Smooth muscle cell (in vitro differentiated cells): Measurements from ENCODE around the gene FAM174C. TPM values are rescaled to one million over a fixed set of nuclear protein-coding genes. Genes with fewer than 3 reads are reported as not detected.
A peak's percentile ranks its signal among the peaks of the same experiment; 100 is the strongest.
"Not testable (repeated sequence)": the region's sequence is repeated elsewhere in the genome, so short reads cannot be mapped to it uniquely, and the experiment has no call there.

Source experiments
- DNase-seq: peaks from one replicate; lab custom pipeline; 2025; ENCODE audit not compliant: unreplicated experiment; lab: John Stamatoyannopoulos, UW
- H2AFZ ChIP-seq: fragments of 200-600 bp; sonication (generic); 2 replicates; pipeline ENCODE4 v1.6.0; 2016; ENCODE audit warnings: antibody characterized with exemption, low read depth, mild to moderate bottlenecking
- H3F3A ChIP-seq: fragments of 200-600 bp; sonication (generic); 2 replicates; pipeline ENCODE4 v1.6.0; 2017; ENCODE audit warnings: antibody characterized with exemption, low read depth
- H3K27ac ChIP-seq: fragments of 200-600 bp; sonication (generic); 2 replicates; pipeline ENCODE4 v1.5.1; 2016; ENCODE audit warnings: low read depth, mild to moderate bottlenecking
- H3K27me3 ChIP-seq: fragments of 200-600 bp; sonication (generic); 2 replicates; pipeline ENCODE4 v1.6.1; 2016; ENCODE audit warnings: low read depth, mild to moderate bottlenecking
- H3K36me3 ChIP-seq: fragments of 200-600 bp; sonication (generic); 2 replicates; pipeline ENCODE4 v1.5.1; 2016; ENCODE audit warnings: low read depth
- H3K4me1 ChIP-seq: fragments of 200-600 bp; sonication (generic); 2 replicates; pipeline ENCODE4 v1.5.1; 2016; ENCODE audit warnings: low read depth
- H3K4me2 ChIP-seq: fragments of 200-600 bp; sonication (generic); 2 replicates; pipeline ENCODE4 v1.6.0; 2016; ENCODE audit warnings: mild to moderate bottlenecking
- H3K4me3 ChIP-seq: fragments of 200-600 bp; sonication (generic); 2 replicates; pipeline ENCODE4 v1.5.1; 2016; ENCODE audit warnings: mild to moderate bottlenecking
- H3K79me2 ChIP-seq: fragments of 200-600 bp; sonication (generic); 2 replicates; pipeline ENCODE4 v1.6.0; 2016; ENCODE audit warnings: low read depth, mild to moderate bottlenecking
- H3K9ac ChIP-seq: fragments of 200-600 bp; sonication (generic); 2 replicates; pipeline ENCODE4 v1.6.0; 2016; ENCODE audit warnings: low read depth
- H3K9me3 ChIP-seq: fragments of 200-600 bp; sonication (generic); replicated peaks from 2 replicates; pipeline ENCODE4 v1.5.1; 2016; ENCODE audit warnings: low read depth
- H4K20me1 ChIP-seq: fragments of 200-600 bp; sonication (generic); 2 replicates; pipeline ENCODE4 v1.6.0; 2016; ENCODE audit warnings: low read depth
- WGBS: methylation state at CpG from one replicate; pipeline ENCODE4 v1.1.7; 2016; ENCODE audit warnings: low lambda C conversion rate; 5-methylcytosine and 5-hydroxymethylcytosine counted together
- polyA plus RNA-seq: library from polyadenylated mRNA; unstranded; fragments of >200 nt; fragmentation: Nextera tagmentation; extraction: Ambion mirVana; gene quantifications from 2 replicates; pipeline ENCODE4 v1.2.1, GENCODE V29; 2016
- total RNA-seq: library from RNA; depleted of rRNA; stranded (reverse); fragments of >200 nt; gene quantifications from 2 replicates; pipeline ENCODE4 v1.2.3, GENCODE V29; 2014
- TF ChIP-seq, protein P1 (sequence below): fragments of 200-600 bp; sonication (generic); IDR thresholded peaks from 2 replicates; pipeline ENCODE4 v1.5.1; 2017; ENCODE audit warnings: borderline replicate concordance, mild to moderate bottlenecking, antibody characterized with exemption; ENCODE audit not compliant: insufficient read depth, poor library complexity, severe bottlenecking

The FAM174C gene
- total and polyA plus RNA-seq, 2 experiments from 2014 or later = 41.5 to 75.6 TPM

DNA sequence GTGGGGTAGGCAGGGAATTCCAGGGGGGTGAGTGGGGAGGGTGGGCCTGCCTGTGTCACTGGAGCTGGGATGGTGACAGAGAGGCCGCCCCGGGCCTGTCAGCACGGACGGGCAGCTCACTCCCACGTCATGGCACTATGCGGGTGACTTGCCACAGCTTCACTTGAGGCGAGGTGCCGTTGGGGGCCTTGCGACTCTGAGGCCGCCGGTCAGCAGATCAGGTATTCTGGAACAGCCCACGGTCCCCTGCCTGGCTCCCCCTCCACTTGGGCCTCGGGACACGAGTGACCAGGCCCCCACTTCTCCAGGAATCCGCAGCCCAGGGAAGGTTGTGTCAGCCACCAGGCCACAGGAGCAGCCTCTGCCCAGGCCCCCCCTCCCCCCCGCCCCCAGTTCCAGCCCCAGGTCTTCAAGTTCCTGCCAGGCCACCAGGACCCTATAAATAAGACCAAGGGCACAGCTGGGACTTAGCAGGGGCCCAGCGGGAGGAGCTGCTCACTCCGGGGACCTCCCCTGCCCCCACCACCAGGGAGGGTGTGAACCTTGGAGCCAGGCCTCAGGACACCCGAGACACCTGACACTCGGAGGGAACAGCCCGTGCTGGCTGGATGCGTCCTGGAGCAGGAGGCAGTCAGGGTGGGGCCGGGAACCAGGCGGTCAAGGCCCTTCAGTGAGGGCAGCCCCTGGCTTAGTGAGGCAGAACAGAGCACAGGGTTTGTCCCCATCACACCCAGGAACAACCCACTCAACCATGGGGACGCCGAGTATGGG is 29.7 kb upstream of the FAM174C start:
- H3K4me1 ChIP-seq = peaks cover 5% of the 10 kb centered on the region
- no peak overlapping the region for H2AFZ ChIP-seq
- H3K9ac ChIP-seq = no peak overlapping the region
- peaks cover 22% of the 10 kb centered on the region for H4K20me1 ChIP-seq
- DNase-seq = no peak
- H3K4me3 ChIP-seq = no peak overlapping the region
- H3F3A ChIP-seq = peaks cover 9% of the 10 kb centered on the region
- peak overlapping the region; percentile 24 for H3K27ac ChIP-seq
- 81% methylated on average over 16 of the region's 26 CpGs for WGBS
- peaks cover 27% of the 10 kb centered on the region for H3K79me2 ChIP-seq
- TF ChIP-seq, protein P1, sequence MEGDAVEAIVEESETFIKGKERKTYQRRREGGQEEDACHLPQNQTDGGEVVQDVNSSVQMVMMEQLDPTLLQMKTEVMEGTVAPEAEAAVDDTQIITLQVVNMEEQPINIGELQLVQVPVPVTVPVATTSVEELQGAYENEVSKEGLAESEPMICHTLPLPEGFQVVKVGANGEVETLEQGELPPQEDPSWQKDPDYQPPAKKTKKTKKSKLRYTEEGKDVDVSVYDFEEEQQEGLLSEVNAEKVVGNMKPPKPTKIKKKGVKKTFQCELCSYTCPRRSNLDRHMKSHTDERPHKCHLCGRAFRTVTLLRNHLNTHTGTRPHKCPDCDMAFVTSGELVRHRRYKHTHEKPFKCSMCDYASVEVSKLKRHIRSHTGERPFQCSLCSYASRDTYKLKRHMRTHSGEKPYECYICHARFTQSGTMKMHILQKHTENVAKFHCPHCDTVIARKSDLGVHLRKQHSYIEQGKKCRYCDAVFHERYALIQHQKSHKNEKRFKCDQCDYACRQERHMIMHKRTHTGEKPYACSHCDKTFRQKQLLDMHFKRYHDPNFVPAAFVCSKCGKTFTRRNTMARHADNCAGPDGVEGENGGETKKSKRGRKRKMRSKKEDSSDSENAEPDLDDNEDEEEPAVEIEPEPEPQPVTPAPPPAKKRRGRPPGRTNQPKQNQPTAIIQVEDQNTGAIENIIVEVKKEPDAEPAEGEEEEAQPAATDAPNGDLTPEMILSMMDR = no peak
- H3K4me2 ChIP-seq = no peak overlapping the region
- no peaks in the 10 kb centered on the region for H3K36me3 ChIP-seq
- H3K27me3 ChIP-seq = no peaks in the 10 kb centered on the region
- no peaks in the 10 kb centered on the region for H3K9me3 ChIP-seq

DNA sequence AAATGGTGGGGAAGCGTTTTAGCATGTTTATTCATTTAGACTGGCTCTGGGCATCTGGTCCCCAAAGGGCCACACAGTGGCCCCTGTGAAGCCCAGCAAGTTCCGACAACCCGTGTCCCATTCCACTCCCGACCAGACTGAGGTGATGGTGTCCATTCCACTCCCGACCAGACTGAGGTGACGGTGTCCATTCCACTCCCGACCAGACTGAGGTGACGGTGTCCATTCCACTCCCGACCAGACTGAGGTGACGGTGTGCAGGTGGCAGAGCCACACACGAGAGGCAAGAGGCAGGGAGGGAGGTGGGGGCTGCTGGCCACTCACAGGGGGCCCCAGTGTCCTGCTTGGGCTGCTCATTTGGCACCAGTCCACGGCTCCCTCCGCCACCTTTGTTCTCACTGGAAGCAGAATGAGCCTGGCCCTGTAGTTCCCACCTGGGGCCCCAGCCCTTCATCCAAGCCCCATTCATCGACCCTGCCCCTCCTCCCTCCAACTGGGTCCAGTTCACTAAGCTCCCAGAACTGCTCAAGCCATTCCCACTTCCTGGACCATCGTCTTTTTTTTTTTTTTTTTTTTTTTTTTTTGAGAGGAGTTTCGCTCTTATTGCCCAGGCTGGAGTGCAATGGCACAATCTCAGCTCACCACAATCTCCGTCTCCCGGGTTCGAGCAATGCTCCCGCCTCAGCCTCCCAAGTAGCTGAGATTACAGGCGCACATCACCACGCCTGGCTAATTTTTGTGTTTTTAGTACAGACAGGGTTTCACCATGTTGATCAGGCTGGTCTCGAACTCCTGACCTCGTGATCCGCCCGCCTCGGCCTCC is 28.9 kb upstream of the FAM174C start:
- H3K4me3 ChIP-seq, H3K9me3 ChIP-seq, H3K4me1 ChIP-seq, H3K27me3 ChIP-seq, H3K9ac ChIP-seq, H3K4me2 ChIP-seq, DNase-seq, H2AFZ ChIP-seq, H3K36me3 ChIP-seq, H3K27ac ChIP-seq: not testable (repeated sequence)
- Histone ChIP-seq H3K79me2 (peaks cover 32% of the 10 kb centered on the region), H3F3A (peaks cover 13% of the 10 kb centered on the region), H4K20me1 (peaks cover 30% of the 10 kb centered on the region)
- WGBS = 88% methylated on average over 27 of the region's 27 CpGs

DNA sequence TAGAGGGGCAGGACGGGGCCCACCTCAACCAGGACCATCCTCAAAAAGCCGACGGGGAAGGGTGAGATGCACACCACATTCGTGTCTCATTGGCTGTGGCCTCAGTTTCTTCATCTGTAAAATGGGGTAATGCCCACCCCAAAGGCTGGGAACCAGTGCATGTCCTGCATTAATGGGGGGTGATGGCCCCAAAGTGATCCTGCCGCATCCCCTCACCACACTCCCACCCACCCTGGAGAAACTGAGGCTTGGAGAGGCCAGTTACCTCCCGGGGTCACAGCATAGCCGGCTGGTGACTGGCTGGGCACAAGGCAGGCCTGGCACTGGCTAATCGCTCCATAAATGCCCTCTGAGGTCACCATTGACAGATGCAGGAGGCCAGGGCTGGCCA is 27.6 kb upstream of the FAM174C start:
- WGBS = 91% methylated on average over 8 of the region's 8 CpGs
- Histone ChIP-seq H2AFZ (no peak overlapping the region), H3F3A (peaks cover 16% of the 10 kb centered on the region), H4K20me1 (peaks cover 42% of the 10 kb centered on the region), H3K4me1 (no peaks in the 10 kb centered on the region), H3K27me3 (no peaks in the 10 kb centered on the region), H3K9me3 (no peaks in the 10 kb centered on the region), H3K4me3 (peak overlapping the region; percentile 99), H3K36me3 (no peaks in the 10 kb centered on the region), H3K9ac (peak overlapping the region; percentile 97), H3K4me2 (peak overlapping the region; percentile 93), H3K79me2 (peaks cover 32% of the 10 kb centered on the region), H3K27ac (peak overlapping the region; percentile 99)
- TF ChIP-seq, protein P1 = no peak
- no peak for DNase-seq

DNA sequence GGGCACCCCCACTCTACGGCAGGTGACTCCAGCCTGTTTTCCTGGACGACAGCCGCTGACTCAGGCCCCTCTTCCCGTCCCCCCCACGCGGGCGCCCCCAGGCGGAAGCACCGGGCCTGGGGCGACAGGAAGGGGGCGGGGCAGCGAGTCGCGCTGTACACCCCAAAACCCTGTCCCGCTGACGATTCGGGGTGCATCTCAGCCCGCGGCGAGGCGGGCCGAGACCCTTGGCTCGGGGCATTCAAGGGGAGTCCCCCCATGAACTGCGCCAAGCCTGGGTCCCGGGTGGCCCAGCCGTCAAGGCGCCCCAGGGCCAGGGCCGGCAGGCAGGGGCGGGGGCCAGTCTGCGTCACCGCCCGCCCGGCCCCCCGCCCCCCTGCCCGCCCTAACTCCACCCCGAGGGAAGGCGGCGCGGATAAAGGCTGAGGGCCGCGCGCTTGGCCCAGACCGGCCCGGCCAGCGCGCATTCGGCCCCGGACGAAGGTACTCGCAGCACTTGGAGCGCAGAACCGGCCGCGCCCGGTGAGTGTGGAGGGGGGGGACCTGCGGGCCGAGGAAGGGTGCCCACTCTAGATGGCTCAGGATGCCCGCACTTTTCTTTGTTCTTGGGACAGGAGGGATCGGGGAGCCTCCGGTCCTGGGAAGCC is 27.1 kb upstream of the FAM174C start, which contains the start of gene MIDN:
Gene MIDN, plus strand, starts transcription at position 445 of the 647 bp plus-strand sequence. CDS start 1,714 bp downstream, outside the sequence.
- Histone ChIP-seq H3F3A (peaks cover 16% of the 10 kb centered on the region), H3K4me1 (no peaks in the 10 kb centered on the region), H3K9me3 (no peaks in the 10 kb centered on the region), H3K9ac (peak within 1 kb of the TSS; percentile 98), H4K20me1 (peaks cover 46% of the 10 kb centered on the region), H3K79me2 (peaks cover 33% of the 10 kb centered on the region), H3K4me2 (peak within 1 kb of the TSS; percentile 93), H3K4me3 (peak within 1 kb of the TSS; percentile 99), H3K27ac (peak within 1 kb of the TSS; percentile 99), H3K36me3 (no peaks in the 10 kb centered on the region), H2AFZ (no peak within 1 kb of the TSS), H3K27me3 (no peaks in the 10 kb centered on the region)
- peak; percentile 97 for DNase-seq
- 2% methylated on average over 38 of the region's 60 CpGs for WGBS
- TF ChIP-seq, protein P1 = peak; percentile 37
